HG03175 (cell line): Measurements from ENCODE around the gene SKIC8.

Source experiments
- ATAC-seq: cut with Tn5 transposase; IDR thresholded peaks from one replicate; pipeline ENCODE4 v1.9.1; 2021; ENCODE audit warnings: mild to moderate bottlenecking, moderate library complexity; ENCODE audit not compliant: unreplicated experiment

SKIC8 gene

DNA sequence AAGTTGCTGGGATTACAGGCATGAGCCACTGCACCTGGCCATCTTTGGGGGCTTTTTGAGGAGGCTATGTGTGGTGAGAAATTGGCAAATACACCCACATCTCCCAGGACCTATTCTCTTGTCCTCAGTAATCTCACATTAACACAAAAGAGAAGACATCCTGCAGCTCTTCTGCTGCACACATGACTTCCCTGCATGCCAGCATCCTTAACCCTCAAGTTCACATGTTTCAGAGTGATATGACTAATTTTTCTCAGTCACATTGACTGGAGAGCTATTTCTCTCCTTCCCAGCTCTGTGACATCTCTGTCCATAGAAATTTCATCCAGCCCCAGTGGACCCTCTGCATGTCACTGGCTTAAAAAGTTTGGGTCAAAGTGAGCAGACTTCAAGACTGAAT lies 1.9 kb upstream of the SKIC8 start:
- ATAC-seq, result no peak

DNA sequence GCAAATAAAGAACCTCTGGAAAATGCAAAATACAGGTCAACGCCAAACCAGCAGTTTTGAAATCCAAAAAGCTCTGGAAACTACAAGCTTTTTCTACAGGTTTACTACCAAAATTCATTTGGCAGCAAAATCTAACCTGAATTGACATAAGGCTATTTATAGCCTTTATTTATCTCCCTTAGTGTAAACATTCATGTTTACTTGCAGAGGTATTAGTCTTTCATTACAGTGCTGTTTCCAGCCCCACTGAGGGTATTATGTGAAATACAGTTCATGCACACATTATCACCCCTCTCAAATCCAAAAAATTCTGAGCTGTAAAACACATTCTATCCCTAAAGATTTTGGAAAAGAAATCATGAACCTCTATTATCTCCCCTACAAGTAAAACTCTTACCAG lies 7.2 kb downstream of the SKIC8 start:
- no peak for ATAC-seq

DNA sequence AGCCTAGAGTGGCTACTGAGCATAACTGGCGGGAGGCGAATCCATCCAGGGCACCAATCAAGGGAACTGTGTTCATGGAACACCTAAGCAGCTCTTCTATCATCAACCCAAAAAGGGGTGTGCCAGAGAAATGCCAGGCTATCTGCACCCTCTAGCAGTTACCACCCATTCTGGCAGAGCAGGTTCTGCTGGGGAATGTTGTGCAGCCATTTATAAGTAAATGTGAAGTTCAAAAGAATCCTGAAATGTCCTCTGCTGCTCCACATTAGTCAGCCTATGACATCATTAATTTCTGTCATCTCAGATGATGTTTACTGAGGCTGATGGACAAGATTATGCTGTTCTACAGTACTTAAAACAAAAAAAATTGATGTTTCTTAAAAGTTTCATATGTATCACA lies 7.7 kb downstream of the SKIC8 start:
- ATAC-seq, result no peak

DNA sequence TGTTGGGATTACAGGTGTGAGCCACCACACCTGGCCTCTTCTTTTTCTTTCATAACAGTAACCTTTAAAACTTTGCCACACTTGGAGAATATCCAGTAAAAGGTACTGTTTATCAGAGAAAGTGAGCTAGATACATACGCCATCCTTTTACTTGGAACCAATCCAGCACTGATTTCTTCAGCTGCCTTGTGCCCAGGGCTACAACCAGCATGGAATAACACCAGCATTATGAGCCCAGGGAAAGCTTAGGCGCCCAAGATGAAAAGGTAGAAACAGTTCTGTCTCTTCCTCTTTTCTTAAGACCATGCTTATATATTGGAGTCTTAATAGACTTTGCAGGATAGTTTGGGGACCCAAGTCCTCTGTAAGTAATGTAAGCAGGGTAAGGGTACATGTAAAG lies 8.4 kb downstream of the SKIC8 start:
- ATAC-seq, result no peak

DNA sequence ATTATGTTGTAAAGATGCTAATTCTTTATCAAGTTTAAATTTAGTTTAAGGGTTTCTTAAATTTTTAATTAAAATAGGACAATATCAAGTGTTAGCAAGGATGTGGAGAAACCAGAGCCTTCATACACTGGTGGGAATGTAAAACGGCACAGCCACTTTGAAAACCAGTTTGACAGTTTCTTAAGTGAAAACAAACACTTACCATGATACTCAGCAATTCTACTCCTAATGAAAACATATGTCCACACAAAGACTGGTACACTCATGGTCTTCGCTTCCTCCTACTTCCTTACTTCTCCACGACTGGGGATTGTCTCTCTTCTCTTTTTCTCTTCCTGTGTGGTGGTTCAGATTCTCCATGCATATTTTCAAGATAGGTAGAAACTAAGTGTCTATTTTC lies 9.2 kb downstream of the SKIC8 start:
- no peak for ATAC-seq

DNA sequence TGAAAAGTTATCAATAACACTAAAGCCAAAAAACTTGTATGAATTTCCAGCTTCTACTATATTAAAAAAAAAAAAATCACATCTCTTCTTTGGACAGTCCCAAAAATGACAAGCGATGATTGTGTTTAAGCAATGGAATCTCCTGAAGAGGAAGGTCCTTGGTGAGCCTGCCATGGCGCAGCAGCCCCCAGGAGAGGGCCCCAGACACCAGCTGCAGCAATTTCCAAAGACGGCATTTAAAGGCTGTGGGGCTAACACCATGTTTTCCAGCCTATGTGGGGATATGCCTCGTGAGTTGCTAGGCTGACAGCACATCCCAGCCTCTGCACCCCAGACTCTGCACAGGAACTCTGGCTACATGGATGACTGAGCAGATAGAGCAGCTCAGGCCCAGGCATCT lies 14.7 kb downstream of the SKIC8 start:
- ATAC-seq, result no peak

DNA sequence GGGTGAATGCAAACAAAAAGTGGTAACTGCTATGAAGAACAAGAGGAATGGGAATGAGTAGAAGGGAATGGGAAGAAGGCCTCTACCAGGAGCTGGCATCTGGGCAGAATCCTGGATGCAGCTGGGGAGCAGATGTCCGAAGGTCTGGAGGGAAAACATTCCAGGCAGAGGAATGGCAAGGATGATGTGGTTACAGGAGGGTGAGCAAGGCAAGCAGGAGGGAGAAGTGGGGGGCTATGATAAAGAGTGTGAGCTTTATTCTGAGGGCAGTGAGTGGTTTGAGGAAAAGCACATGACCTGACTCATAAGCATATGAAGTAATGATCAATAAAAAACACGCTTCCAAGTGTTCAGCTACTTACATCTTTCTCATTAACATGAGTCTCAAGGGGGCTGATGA lies 17.1 kb downstream of the SKIC8 start:
- ATAC-seq, result no peak

DNA sequence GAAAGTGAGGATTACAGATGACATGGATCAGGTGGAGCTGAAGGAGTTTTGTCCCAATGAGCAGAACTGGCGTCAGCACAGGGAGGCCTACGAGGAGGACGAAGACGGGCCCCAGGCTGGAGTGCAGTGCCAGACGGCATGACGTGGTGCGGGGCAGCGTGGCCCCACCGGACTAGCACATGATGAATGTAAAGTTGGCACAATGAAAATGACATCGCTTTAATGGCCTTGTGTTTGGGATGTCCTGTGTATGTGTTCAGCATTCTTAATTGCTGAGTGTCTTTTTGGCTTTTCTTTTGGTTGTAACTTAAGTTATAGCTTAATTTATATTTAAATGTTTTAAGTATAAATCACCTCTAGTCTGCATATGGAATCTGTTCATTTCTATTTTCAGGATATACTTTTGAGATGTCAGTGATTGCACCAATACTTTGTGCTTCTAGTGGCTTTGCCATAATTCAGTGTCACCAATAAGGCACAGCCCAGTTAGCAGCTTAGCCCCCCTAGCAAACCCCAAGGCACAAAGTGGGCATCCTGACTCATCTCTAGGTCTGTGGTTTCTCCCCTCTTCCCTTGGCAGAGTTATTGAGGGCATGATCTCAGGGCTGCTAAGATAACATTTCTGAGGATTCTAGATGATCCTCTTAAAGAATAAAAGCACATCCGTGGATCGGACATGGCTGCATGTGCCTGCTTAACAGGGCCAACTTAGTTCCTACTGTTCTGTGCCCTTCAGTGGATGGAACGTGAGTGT lies 18.9 kb downstream of the SKIC8 start:
- ATAC-seq, result no peak

DNA sequence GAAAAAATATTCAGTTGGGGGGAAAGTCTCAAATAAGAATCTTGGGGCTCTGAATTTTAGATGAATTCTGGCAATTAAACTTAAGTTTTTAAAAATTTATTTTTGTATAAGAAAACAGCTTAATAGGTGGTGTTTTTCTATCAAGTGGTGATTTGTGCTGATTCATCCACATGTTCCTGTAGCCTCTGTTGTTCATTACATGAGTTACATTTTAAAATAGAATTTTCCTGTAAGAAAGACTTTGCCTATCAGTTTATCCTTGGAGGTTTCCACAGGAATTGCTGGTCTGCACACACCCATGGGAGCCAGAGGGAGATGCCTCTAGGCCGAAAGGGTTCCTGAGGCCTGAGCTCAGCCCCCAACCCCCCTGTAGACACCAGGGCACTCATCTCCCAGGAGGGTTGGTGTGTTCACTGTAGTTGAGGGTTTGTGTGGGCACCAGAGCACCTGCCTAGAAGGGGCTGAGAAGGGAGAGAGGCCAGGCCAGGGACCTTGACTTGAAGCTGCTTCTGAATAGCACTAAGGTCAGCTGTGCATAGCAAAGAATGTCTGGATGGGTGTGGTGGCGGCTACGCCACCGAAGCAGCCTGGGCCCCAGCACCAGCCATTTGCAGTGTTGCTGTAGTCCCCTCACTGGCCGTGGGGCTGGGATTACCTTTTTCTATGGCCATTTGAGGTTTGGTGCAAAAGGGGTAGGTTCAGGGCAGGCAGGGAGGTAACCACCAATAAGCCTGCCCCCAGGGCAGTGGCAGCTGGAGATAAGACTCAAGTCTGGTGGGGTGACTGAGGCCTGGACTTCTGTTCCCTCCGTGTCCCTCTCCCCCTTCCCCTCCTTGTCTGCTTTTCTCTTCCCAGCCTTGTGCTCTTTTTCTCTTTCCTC lies 23.1 kb downstream of the SKIC8 start:
- no peak for ATAC-seq

DNA sequence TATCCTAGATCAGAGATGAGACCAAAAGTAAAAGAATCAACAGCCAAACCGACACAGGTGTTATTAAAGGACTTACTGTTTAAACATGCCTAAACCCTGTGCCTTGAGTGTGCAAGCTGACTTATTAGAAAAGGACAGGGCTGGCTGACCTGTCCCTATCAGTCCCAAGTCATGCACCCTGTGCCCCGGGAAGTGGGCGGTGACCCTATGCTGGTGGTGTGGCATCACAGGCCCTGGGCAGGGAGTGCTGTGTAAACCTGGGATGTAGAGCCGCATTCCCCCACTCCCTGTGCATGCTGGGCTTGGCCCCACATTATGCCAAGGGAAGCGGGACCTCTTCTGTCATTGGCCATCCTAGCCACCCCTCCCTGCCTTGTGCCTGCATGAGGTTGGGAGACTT lies 24.4 kb downstream of the SKIC8 start:
- no peak for ATAC-seq

DNA sequence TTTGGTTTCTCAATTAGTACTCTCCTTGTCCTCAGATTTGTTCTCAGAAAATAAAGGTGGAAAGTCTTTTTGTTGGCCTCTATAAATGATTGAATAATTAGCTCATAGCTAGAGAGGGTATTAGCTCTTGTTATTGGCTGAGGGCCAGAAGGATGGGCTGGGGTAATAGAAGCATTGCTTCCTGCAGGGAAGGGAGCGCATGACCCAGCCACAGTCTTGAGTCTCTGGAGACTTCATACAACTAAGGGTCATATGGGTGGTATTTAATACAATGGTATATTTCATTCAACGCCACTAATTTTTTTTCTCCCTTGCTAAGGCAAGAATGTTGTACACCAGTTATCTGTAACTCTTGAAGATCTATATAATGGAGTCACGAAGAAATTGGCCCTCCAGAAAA lies 26.6 kb downstream of the SKIC8 start:
- ATAC-seq, result no peak

DNA sequence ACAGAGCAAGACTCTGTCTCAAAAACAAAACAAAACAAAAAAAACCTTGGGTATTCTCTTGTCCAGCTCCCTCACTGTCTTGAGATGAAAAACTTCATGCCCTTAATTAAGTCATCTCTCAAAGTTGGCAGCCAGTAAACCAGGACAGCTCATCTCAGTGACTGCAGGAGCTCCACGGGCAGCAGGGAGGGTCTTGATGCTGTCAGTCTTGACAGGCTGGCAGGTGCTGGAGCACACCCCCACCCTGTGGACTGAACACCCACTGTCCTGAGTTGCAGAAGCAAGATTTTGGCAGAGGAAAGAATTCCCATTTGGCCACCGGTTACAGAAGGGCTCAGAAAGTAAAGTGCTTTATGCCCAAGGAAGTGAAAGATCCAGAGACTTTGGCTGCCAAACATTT lies 27.1 kb downstream of the SKIC8 start:
- no peak for ATAC-seq

DNA sequence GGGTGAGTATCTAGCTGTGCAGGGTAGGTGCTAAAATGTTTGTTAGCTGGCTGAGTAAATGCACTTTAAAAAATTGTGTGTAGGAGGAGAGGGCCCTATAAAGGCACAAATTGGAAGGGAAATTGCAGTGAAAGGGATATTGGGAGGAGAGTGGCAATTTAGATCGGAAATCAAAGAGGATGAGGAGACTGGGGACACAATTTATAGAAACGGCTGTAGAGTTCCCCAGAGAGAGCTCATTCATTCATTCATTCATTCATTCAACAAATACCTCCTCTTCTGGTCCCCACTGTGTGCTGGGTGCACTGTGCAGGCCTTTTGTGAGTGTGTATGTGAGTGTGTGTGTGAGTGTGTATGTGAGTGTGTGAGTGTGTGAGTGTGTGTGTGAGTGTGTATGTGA lies 32.6 kb downstream of the SKIC8 start:
- ATAC-seq, result no peak

DNA sequence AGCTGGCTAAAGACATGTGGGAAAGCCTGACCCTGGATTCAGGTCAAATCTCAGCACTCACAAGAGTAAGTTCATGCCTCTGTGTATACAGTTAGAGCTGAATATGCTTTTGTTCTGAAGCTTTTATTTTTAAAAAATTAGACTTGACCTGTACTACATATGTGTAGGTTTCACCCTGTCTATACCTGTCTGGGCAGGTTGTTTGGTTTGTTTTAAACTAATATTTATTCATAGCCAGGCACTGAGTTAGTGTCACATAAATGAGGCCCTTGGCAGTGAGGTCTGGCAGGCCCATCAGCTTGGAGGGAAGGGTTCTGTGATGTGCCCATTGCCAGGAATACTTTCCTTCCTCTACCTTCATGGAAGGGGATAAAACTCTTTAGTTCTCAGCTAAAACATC lies 33.2 kb downstream of the SKIC8 start:
- no peak for ATAC-seq

DNA sequence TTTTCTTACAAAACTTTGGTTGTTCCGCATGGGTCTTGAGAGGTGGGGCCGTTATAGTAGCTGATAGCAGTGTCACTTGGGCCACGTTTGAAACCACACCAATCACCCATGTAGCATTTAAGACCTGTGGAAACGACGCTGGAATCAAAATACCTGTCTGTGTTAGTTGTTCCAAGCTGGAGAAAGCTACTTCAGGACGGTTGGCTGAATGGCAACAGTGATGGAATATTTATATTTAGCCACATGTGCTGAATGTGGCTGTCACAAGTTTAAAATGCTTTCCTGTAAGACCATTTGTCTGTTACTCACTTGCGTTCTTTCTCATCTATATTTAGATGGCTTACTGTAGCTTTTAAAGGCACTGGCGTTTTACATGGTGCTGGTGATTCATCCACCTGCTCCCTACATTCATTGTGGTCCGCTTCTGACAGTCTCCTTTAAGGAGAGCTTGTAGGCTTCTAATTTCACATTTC lies 33.6 kb downstream of the SKIC8 start:
- ATAC-seq, result no peak

DNA sequence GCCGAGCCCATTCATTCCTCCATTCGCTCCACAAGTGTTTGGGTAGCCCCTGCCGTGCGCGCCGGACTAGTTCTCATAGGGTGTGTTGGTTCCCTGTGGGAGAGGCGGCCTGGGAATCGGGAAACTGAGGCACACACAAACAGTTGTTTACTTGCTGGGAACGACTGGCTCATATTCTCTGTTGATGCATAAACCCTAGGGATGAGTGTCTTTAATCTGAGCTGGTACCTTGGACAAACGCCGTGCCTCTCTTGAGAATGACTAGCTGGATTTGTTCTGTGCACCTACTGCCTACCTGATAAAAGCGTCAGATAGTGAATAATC lies 34.3 kb downstream of the SKIC8 start:
- ATAC-seq, result no peak

DNA sequence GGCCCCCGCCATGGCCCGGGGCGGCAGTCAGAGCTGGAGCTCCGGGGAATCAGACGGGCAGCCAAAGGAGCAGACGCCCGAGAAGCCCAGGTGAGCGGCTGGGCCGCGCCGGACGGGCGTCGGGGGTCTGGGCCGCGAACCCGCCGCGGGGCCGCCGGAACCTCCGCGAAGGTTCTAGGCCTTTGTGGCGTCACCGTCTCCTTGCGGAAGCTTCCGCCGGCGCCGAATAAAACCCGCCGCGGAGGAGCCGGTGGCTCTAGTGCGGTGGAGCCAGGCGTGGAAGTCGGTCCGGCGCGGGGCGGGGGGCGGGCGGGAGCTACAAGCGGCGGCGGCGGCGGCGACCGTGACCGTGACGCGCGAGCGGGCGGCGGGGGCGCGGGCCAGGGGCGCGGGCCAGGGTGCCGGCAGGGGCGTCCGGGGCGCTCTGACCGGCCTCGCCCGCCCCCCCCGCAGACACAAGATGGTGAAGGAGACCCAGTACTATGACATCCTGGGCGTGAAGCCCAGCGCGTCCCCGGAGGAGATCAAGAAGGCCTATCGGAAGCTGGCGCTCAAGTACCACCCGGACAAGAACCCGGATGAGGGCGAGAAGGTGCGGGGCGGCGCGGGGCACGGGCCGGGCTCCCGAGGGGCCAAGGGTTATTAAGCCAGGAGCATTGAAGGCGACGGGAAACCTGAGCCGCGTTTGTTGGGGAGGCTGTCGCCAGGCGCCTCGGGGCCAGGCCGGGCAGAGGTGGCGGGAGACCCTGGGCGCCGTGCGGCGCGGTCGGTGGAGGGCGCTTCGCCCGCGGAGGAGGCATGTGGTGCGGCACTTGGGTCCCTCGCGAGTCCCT lies 34.9 kb downstream of the SKIC8 start, which contains the start of gene DNAJA4:
Gene DNAJA4, plus strand, starts transcription at position 259 of the 833 bp plus-strand sequence. Its CDS starts 202 bp downstream, at position 461.
- ATAC-seq, result no peak

DNA sequence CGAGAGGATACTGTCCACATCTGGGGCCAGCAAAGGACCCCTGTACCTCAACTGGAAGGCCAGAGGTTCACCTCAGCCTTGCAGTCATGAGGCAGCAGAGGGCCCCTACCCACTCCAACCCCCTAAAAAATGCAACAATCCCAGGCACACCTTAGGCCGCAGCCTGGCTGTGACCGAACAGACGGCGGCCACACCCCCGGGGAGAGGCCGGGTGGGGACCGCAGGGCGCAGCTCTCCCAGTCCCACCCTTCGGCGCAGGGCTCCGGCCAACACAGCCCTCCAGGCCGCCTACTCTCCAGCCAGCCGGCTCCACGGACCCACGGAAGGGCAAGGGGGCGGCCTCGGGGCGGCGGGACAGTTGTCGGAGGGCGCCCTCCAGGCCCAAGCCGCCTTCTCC lies 35.5 kb downstream of the SKIC8 start:
- ATAC-seq, result no peak

DNA sequence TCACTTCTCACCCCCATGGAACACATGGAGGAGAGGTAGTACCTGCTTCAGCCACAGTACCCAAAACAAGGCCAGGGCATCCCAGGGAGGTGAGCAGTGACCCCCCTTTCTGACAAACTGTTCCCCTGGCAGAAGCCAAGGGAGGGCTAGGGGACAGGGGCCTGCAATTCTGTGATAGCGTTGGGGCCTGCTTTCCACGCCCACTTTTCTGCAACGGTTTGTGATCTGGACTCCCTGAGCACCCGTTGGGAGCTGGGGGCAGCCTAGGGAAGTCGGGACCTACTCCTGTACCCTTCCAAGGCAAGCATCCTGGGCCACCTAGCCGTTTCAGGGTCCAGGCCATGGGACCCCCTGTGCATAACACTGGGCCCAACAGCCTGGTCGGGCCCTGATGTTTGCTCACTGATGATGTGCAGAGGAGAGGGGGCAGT lies 36.0 kb downstream of the SKIC8 start:
- no peak for ATAC-seq

DNA sequence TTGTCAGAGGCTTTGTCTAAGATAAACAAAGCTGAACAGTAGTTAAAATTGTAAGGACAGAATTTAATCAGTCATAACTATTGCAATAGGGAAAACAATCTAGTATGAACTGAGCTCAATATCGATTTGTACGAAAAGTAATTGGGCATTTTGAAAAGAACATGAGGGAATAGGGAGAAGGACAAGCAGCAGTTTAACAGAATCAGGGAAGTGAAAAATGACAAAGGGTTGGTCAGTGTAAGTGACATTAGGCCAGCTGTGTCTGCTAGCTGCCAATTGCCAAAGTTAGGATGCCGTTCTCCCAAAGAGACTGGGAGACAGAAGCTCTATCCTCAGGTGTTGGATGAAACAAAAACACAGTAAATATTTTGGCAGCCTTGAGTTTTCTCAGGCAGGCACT lies 38.3 kb downstream of the SKIC8 start:
- ATAC-seq, result no peak

DNA sequence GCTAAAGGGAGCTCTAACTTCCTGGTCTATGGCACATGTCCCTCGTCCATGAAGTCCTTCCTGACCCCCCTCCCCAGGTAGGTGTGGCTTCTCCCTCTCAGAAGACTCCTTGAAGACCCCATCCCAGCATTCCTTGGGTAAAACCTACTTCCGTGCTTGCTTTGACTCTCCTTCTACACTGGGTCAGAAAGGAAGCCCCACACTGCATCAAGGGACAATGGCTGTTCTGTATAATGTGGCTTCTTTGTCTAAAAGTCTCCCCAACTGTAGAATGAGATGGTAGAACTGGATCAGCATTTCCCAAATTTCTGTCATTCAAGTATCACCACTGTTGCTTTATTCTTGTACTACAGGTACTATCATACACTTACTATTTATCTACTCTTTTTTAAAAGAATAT lies 38.9 kb downstream of the SKIC8 start:
- no peak for ATAC-seq
